ENCODE measurements around the gene TMX2.

DNA sequence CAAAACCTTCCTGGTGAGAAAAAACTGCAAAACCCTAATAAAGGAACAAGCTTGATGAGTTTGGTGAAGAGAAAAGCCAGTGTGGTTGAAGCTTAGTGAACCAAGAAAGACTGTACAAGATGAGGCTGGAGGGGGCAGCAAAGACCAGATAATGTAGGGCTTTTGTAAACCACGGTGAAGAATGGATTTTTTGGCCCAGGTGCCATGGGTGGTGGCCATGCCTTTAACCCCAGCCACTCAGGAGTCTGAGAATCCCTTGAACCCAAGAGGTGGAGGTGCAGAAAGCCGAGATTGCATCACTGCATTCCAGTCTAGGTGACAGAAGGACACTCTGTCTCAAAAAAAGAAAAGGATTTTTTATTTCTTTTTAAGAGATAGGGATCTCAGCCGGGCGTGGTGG, 49.5 kb upstream of the TMX2 start:
- TF ChIP-seq CTCF (IDR thresholded peaks at IDR 0.05; ENCODE audit: poor library complexity) (peak; percentile 15), EZH2phosphoT487 (IDR thresholded peaks at IDR 0.05; ENCODE audit: low read depth, severe bottlenecking, unreplicated experiment) (no peak)

Measured in hepatocyte (in vitro differentiated cells).